ENCODE measurements around the gene DNAJA3. TPM values are rescaled to one million over a fixed set of nuclear protein-coding genes. Genes with fewer than 3 reads are reported as not detected.

DNAJA3 gene
- total and polyA plus RNA-seq, 9 of the 15 experiments (the other 6 are each of a cell fraction or from before 2014, with no cell fraction given) = 8.1 to 105 (median 79.0) TPM

DNA sequence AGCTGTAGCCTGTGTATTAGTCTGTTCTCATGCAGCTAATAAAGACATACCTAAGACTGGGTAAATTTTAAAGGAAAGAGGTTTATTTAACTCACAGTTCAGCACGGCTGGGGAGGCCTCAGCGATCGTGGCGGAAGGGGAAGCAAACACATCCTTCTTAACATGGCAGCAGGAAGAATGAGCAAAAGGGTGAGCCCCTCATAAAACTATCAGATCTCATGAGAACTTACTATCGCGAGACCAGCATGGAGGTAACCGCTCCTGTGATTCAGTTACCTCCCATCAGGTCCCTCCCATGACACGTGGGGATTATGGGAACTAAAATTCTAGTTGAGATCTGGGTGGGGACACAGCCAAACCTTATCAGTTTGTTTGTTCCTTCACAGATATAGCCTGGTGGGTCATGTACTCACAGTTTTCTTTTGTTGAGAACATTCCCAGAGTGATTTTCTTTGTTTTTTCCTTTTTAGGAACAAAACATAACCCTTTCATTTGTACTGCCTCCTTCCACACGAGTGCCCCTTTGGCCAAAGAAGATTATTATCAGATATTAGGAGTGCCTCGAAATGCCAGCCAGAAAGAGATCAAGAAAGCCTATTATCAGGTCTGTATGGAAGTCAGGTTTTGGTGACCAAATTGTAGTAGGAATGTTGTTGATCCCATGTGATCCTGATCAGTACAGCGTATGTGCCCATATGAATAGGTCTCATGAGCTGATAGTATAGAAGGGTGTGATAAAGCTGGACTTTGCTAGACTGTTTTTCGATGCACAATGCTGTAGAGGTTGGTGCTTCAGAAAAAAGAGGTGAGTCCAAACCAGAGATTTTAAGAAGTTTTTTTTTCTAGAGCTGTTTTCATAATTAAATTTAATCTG lies 8.5 kb downstream of the DNAJA3 start (continued):
- TF ChIP-seq MGA (IDR thresholded peaks at IDR 0.05) (peak; percentile 60; the same call in 1 of the 2 replicates), ARHGAP35 (IDR thresholded peaks at IDR 0.05; ENCODE audit: partially characterized antibody) (peak; percentile 65), RCOR1 (IDR thresholded peaks at IDR 0.05; ENCODE audit: borderline replicate concordance in 1 of 2, low read depth in 2 of 2, low read length in 2 of 2) (peak in 1 of 2 experiments; percentile 73; a peak in 1 of 4 replicates)
- TF ChIP-seq, protein P1, sequence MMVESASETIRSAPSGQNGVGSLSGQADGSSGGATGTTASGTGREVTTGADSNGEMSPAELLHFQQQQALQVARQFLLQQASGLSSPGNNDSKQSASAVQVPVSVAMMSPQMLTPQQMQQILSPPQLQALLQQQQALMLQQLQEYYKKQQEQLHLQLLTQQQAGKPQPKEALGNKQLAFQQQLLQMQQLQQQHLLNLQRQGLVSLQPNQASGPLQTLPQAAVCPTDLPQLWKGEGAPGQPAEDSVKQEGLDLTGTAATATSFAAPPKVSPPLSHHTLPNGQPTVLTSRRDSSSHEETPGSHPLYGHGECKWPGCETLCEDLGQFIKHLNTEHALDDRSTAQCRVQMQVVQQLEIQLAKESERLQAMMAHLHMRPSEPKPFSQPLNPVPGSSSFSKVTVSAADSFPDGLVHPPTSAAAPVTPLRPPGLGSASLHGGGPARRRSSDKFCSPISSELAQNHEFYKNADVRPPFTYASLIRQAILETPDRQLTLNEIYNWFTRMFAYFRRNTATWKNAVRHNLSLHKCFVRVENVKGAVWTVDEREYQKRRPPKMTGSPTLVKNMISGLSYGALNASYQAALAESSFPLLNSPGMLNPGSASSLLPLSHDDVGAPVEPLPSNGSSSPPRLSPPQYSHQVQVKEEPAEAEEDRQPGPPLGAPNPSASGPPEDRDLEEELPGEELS (CRISPR knock-in tag; IDR thresholded peaks at IDR 0.05; ENCODE audit: borderline replicate concordance) = no peak
- TF ChIP-seq, protein P2, sequence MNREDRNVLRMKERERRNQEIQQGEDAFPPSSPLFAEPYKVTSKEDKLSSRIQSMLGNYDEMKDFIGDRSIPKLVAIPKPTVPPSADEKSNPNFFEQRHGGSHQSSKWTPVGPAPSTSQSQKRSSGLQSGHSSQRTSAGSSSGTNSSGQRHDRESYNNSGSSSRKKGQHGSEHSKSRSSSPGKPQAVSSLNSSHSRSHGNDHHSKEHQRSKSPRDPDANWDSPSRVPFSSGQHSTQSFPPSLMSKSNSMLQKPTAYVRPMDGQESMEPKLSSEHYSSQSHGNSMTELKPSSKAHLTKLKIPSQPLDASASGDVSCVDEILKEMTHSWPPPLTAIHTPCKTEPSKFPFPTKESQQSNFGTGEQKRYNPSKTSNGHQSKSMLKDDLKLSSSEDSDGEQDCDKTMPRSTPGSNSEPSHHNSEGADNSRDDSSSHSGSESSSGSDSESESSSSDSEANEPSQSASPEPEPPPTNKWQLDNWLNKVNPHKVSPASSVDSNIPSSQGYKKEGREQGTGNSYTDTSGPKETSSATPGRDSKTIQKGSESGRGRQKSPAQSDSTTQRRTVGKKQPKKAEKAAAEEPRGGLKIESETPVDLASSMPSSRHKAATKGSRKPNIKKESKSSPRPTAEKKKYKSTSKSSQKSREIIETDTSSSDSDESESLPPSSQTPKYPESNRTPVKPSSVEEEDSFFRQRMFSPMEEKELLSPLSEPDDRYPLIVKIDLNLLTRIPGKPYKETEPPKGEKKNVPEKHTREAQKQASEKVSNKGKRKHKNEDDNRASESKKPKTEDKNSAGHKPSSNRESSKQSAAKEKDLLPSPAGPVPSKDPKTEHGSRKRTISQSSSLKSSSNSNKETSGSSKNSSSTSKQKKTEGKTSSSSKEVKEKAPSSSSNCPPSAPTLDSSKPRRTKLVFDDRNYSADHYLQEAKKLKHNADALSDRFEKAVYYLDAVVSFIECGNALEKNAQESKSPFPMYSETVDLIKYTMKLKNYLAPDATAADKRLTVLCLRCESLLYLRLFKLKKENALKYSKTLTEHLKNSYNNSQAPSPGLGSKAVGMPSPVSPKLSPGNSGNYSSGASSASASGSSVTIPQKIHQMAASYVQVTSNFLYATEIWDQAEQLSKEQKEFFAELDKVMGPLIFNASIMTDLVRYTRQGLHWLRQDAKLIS (CRISPR knock-in tag; IDR thresholded peaks at IDR 0.05) = peak; percentile 52; the same call in 1 of the 2 replicates
